Naive thymus-derived CD4-positive, alpha-beta T cell (primary cell): ENCODE measurements around the gene DVL1. TPM values are rescaled to one million over a fixed set of nuclear protein-coding genes. Genes with fewer than 3 reads are reported as not detected.
A peak's percentile ranks its signal among the peaks of the same experiment; 100 is the strongest.

Experiments
- ATAC-seq: fragments of 150-1000 bp; cut with Tn5 transposase; 2 replicates; pipeline ENCODE4 v1.10.0; 2021; ENCODE audit warnings: mild to moderate bottlenecking, moderate library complexity
- CTCF ChIA-PET: fragments of 350-600 bp; sonication (Branson Sonifier 250); formaldehyde crosslinking; loops from one replicate; lab custom pipeline; 2021; ENCODE audit warnings: antibody characterized with exemption; lab: Charles Lee
- POLR2A ChIA-PET: fragments of 350-600 bp; sonication (Branson Sonifier 250); formaldehyde crosslinking; loops from one replicate; lab custom pipeline; 2021; ENCODE audit warnings: antibody characterized with exemption, inconsistent platforms; lab: Charles Lee
- DNase-seq, 9 donors: peaks; one replicate each; pipeline versions ENCODE4 v3.0.0 to v3.0.0-alpha.2; 2020 to 2022; ENCODE audit warnings: mixed read lengths in 1 of 9
- H3K27ac ChIP-seq: one replicate; pipeline ENCODE4 v1.7.0; 2013; ENCODE audit warnings: mild to moderate bottlenecking, low read depth, low read length, moderate library complexity
- H3K27me3 ChIP-seq, 2 donors: one replicate each; pipeline ENCODE4 v1.7.0; 2013; ENCODE audit warnings: low read length in 2 of 2, mild to moderate bottlenecking in 2 of 2, moderate library complexity in 2 of 2; ENCODE audit not compliant: control insufficient read depth in 2 of 2, insufficient read depth in 2 of 2
- H3K36me3 ChIP-seq, 3 experiments: 1 replicate in 2 of 3; 2 replicates in 1 of 3; pipeline ENCODE4 v1.7.0; 2013; ENCODE audit warnings: low read length in 3 of 3, mild to moderate bottlenecking in 3 of 3, moderate library complexity in 1 of 3; ENCODE audit not compliant: insufficient read depth in 3 of 3, control insufficient read depth in 2 of 3
- H3K4me1 ChIP-seq, 2 donors: one replicate each; pipeline ENCODE4 v1.7.0; 2013; ENCODE audit warnings: low read length in 2 of 2, mild to moderate bottlenecking in 2 of 2, moderate library complexity in 1 of 2; ENCODE audit not compliant: control insufficient read depth in 2 of 2, insufficient read depth in 2 of 2
- H3K4me3 ChIP-seq: 2 replicates; pipeline ENCODE4 v1.7.0; 2013; ENCODE audit warnings: mild to moderate bottlenecking, low read length
- H3K9me3 ChIP-seq, 3 experiments: 1 replicate in 2 of 3; 2 replicates in 1 of 3; pipeline ENCODE4 v1.7.0; 2013; ENCODE audit warnings: low read length in 3 of 3; ENCODE audit not compliant: control insufficient read depth in 2 of 3
- H3K27ac Mint-ChIP-seq, 9 donors: one replicate each; pipeline ENCODE4 v1.8.0; 2020 to 2022; ENCODE audit warnings: mixed read lengths in 9 of 9, mild to moderate bottlenecking in 8 of 9, moderate library complexity in 5 of 9, inconsistent platforms in 2 of 9
- H3K27me3 Mint-ChIP-seq, 5 donors: one replicate each; pipeline ENCODE4 v1.8.0; 2021 to 2022; ENCODE audit warnings: mixed read lengths in 5 of 5, mild to moderate bottlenecking in 1 of 5
- H3K36me3 Mint-ChIP-seq, 5 donors: one replicate each; pipeline ENCODE4 v1.8.0; 2020 to 2022; ENCODE audit warnings: mixed read lengths in 5 of 5, mild to moderate bottlenecking in 3 of 5, inconsistent platforms in 1 of 5
- H3K4me1 Mint-ChIP-seq, 7 donors: one replicate each; pipeline ENCODE4 v1.8.0; 2020 to 2022; ENCODE audit warnings: mixed read lengths in 7 of 7, mild to moderate bottlenecking in 3 of 7, inconsistent platforms in 1 of 7
- H3K4me3 Mint-ChIP-seq, 10 donors: one replicate each; pipeline ENCODE4 v1.8.0; 2020 to 2022; ENCODE audit warnings: mild to moderate bottlenecking in 10 of 10, mixed read lengths in 10 of 10, moderate library complexity in 6 of 10, inconsistent platforms in 2 of 10
- H3K9me3 Mint-ChIP-seq, 11 donors: one replicate each; pipeline ENCODE4 v1.8.0; 2020 to 2022; ENCODE audit warnings: mixed read lengths in 11 of 11, mild to moderate bottlenecking in 4 of 11, inconsistent platforms in 1 of 11, moderate library complexity in 1 of 11
- intact Hi-C, 2 donors: fragments of 100-400 bp; cut with micrococcal nuclease; formaldehyde crosslinking; loops; one replicate each; pipeline ENCODE4 v1.15.1; 2023
- polyA plus RNA-seq, 2 donors: library from polyadenylated mRNA; unstranded; fragments of 300-500 nt; fragmentation: Illumina TruSeq; gene quantifications; one replicate each; pipeline ENCODE4 v1.2.3, GENCODE V29; 2021
- total RNA-seq, 6 experiments: library from RNA in 5 of 6; stranded (reverse) in 5 of 6; gene quantifications; 1 replicate in 5 of 6; 2 replicates in 1 of 6; pipeline ENCODE4 v1.2.3 and lab custom pipeline; 2021 to 2026

Gene DVL1
- total and polyA plus RNA-seq, 7 experiments from 2014 or later: 0.78 to 54.9 (median 44.8) TPM

DNA sequence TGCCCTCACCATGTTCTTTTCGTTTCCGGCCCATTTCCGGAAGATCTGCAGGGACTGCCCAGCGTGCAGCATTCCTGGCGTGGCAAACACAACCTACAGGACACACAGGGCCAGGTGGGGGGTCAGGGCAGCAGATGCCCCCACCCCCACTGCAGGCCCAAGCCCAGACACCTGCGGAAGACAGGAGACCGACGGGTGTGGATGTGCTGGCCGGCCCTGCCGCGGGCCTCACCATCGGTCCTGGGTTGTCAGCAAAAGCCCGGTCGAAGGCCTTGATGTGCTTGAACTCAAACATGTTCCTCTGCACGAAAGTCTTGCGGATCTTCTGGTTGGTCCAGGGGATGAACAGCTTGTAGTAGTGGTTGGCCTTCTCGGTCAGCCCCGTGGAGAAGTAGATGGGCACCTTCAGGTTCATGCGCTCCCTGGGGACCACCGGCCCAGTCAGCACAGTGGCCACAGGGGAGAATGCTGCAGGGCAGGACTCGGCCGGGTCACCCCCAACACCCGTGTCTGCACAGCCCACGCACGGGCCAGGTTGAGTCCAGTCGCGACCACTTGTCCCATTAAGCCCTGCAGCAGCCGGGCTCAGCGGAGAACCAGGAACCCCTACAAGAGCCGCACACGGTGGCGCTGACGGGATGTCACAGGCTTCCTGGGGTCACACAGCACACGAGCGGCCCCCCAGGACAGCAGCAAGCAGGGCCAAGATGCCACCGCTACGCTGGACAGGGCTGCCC is 35.5 kb downstream of the DVL1 start:
- intact Hi-C loops: no loop called here

GRCh38 chr1:1312450-1313314 is 36.5 kb downstream of the DVL1 start:
- POLR2A ChIA-PET: no interaction called here
- H3K4me1 ChIP-seq: peaks cover 5 to 8% of the 10 kb centered on the region in 2 donors
- H3K9me3 ChIP-seq: no peaks in the 10 kb centered on the region
- no peaks in the 10 kb centered on the region for H3K9me3 Mint-ChIP-seq
- peak overlapping the region in 2 of 9 donors; percentile 31 to 59 for H3K27ac Mint-ChIP-seq
- DNase-seq: no peak
- no peaks in the 10 kb centered on the region for H3K27me3 ChIP-seq
- peaks cover 0 to 4% (median 0%) of the 10 kb centered on the region in 5 donors for H3K36me3 Mint-ChIP-seq
- H3K27ac ChIP-seq: no peak overlapping the region
- peak overlapping the region in 1 of 10 donors; percentile 53 for H3K4me3 Mint-ChIP-seq
- H3K36me3 ChIP-seq: peaks cover 0 to 56% (median 4%) of the 10 kb centered on the region in 3 experiments
- intact Hi-C loops: no loop called here
- no peak overlapping the region for H3K4me3 ChIP-seq
- no peak for ATAC-seq
- CTCF ChIA-PET: no interaction called here
- no peaks in the 10 kb centered on the region for H3K27me3 Mint-ChIP-seq
- H3K4me1 Mint-ChIP-seq: peaks cover 0 to 5% (median 0%) of the 10 kb centered on the region in 7 donors

More for the DNA sequence above, 35.5 kb downstream of the DVL1 start:
- Mint-ChIP-seq H3K4me1 (peaks cover 0 to 5% (median 0%) of the 10 kb centered on the region in 7 donors), H3K36me3 (peaks cover 0 to 4% (median 0%) of the 10 kb centered on the region in 5 donors), H3K27ac (peak overlapping the region in 1 of 9 donors; percentile 44), H3K9me3 (no peaks in the 10 kb centered on the region), H3K4me3 (peak overlapping the region in 1 of 10 donors; percentile 1), H3K27me3 (no peaks in the 10 kb centered on the region)
- H3K4me3 ChIP-seq: no peak overlapping the region
- DNase-seq (no peak), ATAC-seq (no peak)
- H3K27me3 ChIP-seq: no peaks in the 10 kb centered on the region
- H3K27ac ChIP-seq: no peak overlapping the region
- H3K36me3 ChIP-seq: peaks cover 0 to 61% (median 4%) of the 10 kb centered on the region in 3 experiments
- ChIA-PET CTCF (interaction anchor here (0.5 kb wide), 1 partner anchor 55 kb away, joined by 5 read pairs; no protein-coding TSS in a partner anchor), POLR2A (no interaction called here)
- peaks cover 5 to 8% of the 10 kb centered on the region in 2 donors for H3K4me1 ChIP-seq
- H3K9me3 ChIP-seq: no peaks in the 10 kb centered on the region

DNA sequence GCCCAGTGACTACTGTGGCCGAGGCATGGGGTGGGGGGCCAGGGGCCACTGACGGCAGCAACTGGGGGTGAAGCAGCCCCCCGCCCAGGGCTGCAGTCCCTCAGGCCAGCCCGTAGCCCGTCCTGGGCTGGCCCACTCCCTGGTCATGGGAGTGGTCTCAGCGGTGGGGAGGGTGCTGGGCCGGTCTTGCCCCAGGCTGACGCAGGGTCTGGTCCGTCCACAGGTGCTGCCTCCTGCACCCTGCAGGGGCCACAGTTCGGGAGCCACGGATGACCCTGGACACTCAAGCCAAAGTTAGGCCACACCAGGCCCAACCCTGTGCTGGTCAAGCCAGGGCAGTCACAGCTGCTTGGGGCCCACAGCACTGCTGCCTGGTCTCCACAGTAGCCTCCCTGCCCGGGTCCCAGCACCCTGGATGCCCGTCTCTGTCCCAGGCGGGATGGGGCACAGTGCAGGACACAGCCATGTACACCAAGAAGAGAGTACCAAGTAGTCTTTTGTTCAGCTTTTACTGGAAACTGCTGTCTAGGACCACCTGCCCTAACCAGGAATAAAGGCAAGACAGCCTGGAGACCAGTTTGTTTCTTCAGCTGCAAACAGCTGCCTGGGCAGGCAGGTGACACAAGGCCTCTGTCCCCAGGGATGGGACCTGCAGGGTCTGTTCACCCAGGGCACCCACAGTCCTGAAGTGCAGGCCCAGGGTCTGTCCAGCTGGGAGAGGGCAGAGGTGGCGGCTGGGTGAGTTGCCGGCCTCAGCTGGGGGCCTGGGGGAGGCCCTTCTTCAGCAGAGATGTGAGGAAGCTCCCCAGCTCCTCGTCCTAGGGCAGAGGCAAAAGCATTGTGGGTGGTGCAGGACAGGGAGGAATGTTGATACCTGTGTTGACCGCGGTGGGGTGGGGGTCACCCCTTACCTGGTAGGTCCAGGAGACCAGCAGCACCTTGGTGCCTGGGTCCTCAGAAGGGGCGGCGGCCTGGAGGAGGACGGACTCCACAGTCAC is 37.8 kb downstream of the DVL1 start:
- POLR2A ChIA-PET: interaction anchor here (1.4 kb wide), 1 partner anchor 12 kb away, joined by 3 read pairs; no protein-coding TSS in a partner anchor
- H3K27ac Mint-ChIP-seq: peak overlapping the region in 1 of 9 donors; percentile 63
- H3K4me3 Mint-ChIP-seq: peak overlapping the region in 1 of 10 donors; percentile 91

GRCh38 chr1:1310476-1311053 is 38.7 kb downstream of the DVL1 start:
- Mint-ChIP-seq H3K9me3 (peaks cover 0 to 2% (median 0%) of the 10 kb centered on the region in 11 donors), H3K4me1 (peaks cover 11 to 18% (median 15%) of the 10 kb centered on the region in 7 donors), H3K27me3 (no peaks in the 10 kb centered on the region), H3K27ac (peak overlapping the region in 4 of 9 donors; percentile 13 to 67 (median 50)), H3K4me3 (peak overlapping the region in 6 of 10 donors; percentile 21 to 91 (median 46)), H3K36me3 (peaks cover 0 to 6% (median 0%) of the 10 kb centered on the region in 5 donors)
- H3K4me1 ChIP-seq: peaks cover 22 to 23% of the 10 kb centered on the region in 2 donors
- CTCF ChIA-PET: no interaction called here
- H3K9me3 ChIP-seq: no peaks in the 10 kb centered on the region
- H3K36me3 ChIP-seq: peaks cover 0 to 51% (median 4%) of the 10 kb centered on the region in 3 experiments
- H3K4me3 ChIP-seq: no peak overlapping the region
- intact Hi-C loops: no loop called here
- no peaks in the 10 kb centered on the region for H3K27me3 ChIP-seq
- DNase-seq (no peak), ATAC-seq (no peak)
- H3K27ac ChIP-seq: peak overlapping the region; percentile 90
- POLR2A ChIA-PET: interaction anchor here (1.4 to 1.6 kb wide), 2 partner anchors 11 to 15 kb away, joined by 3 to 5 read pairs; partner anchors contain the start of genes CPTP and INTS11

More for the DNA sequence above, 37.8 kb downstream of the DVL1 start:
- peaks cover 0 to 2% (median 0%) of the 10 kb centered on the region in 11 donors for H3K9me3 Mint-ChIP-seq
- intact Hi-C loops: no loop called here
- no peak overlapping the region for H3K4me3 ChIP-seq
- no peak for ATAC-seq
- H3K9me3 ChIP-seq: no peaks in the 10 kb centered on the region
- H3K36me3 ChIP-seq: peaks cover 0 to 51% (median 4%) of the 10 kb centered on the region in 3 experiments
- CTCF ChIA-PET: no interaction called here
- H3K36me3 Mint-ChIP-seq: peaks cover 0 to 6% (median 0%) of the 10 kb centered on the region in 5 donors
- DNase-seq: no peak
- H3K4me1 Mint-ChIP-seq: peaks cover 5 to 12% (median 8%) of the 10 kb centered on the region in 7 donors
- H3K27me3 Mint-ChIP-seq: no peaks in the 10 kb centered on the region
- peaks cover 15 to 17% of the 10 kb centered on the region in 2 donors for H3K4me1 ChIP-seq
- no peak overlapping the region for H3K27ac ChIP-seq
- no peaks in the 10 kb centered on the region for H3K27me3 ChIP-seq

DNA sequence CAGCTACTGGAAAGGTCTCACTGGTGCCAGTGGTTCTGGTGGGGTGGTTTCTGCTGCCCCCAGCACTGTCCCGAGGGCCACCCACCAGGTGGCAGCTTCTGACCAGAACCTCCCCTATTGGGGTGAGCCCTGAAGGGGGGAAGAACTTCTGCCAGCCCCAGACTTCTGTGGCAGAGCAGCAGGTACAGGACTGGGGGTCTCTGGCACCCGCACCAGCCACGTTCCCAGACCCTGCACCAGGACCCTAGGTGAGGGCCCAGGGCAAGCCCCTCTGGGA is 39.2 kb downstream of the DVL1 start:
- peaks cover 0 to 2% (median 0%) of the 10 kb centered on the region in 11 donors for H3K9me3 Mint-ChIP-seq
- DNase-seq (no peak), ATAC-seq (no peak)
- H3K4me3 Mint-ChIP-seq: peak overlapping the region in 5 of 10 donors; percentile 1 to 91 (median 34)
- H3K4me1 Mint-ChIP-seq: peaks cover 11 to 22% (median 17%) of the 10 kb centered on the region in 7 donors
- intact Hi-C loops: no loop called here
- peaks cover 0 to 6% (median 0%) of the 10 kb centered on the region in 5 donors for H3K36me3 Mint-ChIP-seq
- no peaks in the 10 kb centered on the region for H3K27me3 ChIP-seq
- H3K4me1 ChIP-seq: peaks cover 25 to 26% of the 10 kb centered on the region in 2 donors
- no peaks in the 10 kb centered on the region for H3K9me3 ChIP-seq
- ChIA-PET POLR2A (interaction anchor here (0.8 to 1.6 kb wide), 4 partner anchors 9 to 65 kb away, joined by 3 to 5 read pairs (median 4); partner anchors contain the start of genes AURKAIP1, CPTP and INTS11), CTCF (no interaction called here)
- no peak overlapping the region for H3K4me3 ChIP-seq
- peak overlapping the region in 2 of 9 donors; percentile 33 to 63 for H3K27ac Mint-ChIP-seq
- peaks cover 0 to 48% (median 4%) of the 10 kb centered on the region in 3 experiments for H3K36me3 ChIP-seq
- H3K27me3 Mint-ChIP-seq: no peaks in the 10 kb centered on the region
- peak overlapping the region; percentile 90 for H3K27ac ChIP-seq
